NCI-H2107 treated with DMSO at 0.1 percent for 48 hours (cell line): ENCODE results near the gene SP5.
"Not testable (repeated sequence)": the region's sequence is repeated elsewhere in the genome, so short reads cannot be mapped to it uniquely, and the experiment has no call there.

Experiments used
- DNase-seq: peaks from one replicate; lab custom pipeline; 2025; ENCODE audit not compliant: unreplicated experiment; lab: John Stamatoyannopoulos, UW

Gene SP5

GRCh38 chr2:170715062-170715931, at the start of gene SP5:
SP5 (plus strand) TSS chr2:170715337; CDS start chr2:170715513, 176 bp downstream.
- DNase-seq = no peak

DNA sequence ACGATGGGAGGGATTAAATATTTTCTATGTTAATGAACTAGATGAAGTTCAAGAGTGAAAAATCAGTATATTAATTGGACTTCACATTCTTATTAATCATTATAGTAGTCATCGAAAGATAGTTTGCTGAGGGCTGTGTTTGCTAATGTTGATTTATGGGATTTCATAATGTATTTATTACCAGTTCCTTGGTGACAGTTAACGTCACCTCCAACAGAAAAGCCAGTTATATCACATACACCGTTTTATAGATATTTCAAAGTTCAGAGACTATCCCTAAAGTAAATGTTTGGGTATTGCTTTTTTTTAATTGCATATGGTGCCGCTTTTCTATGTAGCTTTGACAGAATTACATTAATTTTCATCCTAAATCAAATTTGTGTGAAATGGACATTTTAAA, 49.4 kb upstream of the SP5 start:
- DNase-seq = no peak

DNA sequence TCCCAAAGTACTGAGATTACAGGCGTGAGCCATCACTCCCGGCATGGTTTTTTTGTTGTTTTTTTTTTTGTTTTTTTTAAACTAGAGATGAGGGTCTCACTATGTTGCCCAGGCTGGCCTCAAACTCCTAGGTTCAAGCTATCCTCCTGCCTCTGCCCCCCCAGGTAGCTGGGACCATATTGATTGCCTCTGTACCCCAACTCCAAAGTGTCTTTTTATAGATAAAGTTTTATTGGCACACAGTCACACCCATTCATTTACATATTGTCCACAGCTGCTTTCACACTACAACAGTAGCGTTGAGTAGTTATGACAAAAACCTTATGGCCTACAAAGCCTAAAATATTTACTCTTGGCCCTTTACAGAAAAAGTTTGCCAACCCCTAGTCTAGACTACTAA, 45.2 kb upstream of the SP5 start:
- no peak for DNase-seq

DNA sequence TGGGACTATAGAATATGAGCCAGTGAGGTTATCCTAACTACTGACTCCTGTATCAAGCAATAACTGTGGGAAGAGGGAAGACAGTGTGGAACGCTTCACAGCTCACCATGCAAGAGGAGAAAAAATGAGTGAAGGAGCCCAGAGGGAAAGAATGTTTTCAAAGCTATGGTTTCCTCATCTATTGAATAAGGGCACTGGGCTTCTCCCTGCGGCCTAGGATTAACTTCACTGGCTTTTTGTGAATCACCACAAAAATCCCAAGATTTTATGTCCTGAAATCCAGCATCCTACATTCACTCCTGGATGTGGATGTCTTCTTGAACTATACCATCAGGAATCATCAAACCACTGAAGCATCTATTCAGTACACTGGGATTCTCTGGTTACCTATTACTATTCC, 44.5 kb upstream of the SP5 start:
- no peak for DNase-seq

GRCh38 chr2:170671079-170671478, 44.1 kb upstream of the SP5 start:
- no peak for DNase-seq

DNA sequence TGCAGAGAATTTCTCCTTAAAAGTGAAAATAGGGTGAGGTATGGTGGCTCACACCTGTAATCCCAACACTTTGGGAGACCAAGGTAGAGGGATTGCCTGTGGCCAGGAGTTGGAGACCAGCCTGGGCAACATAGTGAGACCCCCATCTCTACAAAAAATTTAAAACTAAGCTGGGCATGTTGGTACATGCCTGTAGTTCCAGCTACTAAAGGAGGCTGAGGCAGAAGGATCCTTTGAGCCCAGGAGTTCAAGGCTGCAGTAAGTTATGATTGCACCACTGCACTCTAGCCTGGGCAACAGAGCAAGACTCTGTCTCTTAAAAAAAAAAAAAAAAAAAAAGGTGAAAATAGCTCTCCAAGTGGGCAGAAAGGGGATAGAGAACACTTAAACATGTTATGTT, 40.9 kb upstream of the SP5 start:
- DNase-seq = not testable (repeated sequence)

DNA sequence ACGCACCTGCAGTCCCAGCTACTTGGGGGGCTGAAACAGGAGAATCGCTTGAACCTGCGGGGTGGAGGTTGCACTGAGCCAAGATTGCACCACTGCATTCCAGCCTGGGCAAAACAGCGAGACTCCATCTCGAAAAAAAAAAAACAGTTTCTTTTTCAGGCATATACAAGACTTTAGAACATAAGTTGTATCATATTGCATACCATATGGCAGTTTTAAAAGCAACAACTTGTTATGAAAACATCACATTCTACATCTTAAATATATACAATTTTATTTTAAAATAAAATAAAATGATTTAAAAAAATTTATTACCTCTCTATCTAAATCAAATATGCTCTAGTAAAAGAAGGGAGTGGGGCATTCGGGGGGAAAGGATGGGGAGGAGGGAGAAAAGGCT, 39.4 kb upstream of the SP5 start:
- no peak for DNase-seq

DNA sequence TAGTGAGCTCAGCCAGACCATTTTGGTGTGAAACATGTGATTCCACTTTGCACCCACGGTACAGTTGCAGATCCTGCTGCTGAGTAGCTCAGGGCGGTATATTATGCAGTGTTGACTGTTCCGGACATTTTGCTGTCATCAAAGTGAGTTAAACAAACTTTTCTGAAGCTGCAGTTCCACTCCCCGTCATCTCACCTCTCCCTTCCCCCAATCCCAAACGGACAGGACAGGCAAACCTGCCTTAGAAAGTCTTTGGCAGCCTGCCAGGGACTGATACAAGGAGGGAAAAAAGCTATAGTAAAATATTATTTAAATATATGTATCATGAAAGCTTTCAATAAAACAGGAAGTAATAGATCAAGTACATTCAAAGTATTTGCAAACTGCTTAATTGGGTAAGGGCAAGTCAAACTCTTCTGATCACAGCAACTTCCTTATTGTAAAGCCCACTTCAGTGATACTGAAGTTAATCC, 35.5 kb upstream of the SP5 start:
- DNase-seq = no peak

DNA sequence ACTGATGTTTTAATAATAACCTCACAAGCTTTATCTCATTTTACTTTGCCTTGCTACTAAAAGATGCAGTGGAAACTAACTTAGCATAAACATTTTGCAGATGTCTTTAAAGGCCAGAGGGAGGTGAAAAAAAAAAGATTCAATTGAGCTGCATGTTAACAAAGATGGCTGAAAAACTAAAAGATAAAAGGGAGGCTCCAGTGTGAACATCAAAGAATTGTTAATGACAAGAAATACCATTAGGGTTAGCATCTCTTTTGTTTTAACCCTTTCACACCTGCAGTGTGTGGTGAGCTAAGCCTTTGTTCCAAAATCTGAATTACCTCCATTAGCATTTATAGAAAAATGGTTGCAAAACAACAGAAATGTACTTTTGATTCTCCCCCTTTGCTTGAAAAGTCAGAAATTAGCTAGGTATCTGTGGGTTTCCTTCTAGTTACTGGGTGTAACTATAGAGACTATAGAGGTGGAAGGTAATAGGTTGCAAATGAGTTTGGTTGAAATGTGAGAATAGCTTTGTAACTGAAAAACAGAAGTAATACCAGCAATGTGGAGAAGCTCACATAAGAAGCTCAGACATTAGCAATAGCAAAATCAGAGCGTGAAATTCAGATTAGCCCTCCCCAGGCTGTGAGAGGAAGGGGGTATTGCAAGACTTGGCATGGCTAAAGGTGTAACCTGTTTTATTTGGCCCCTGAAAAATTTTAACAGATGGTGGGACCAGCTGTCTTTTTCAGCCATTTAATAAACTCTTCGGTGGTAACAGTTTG, 34.8 kb upstream of the SP5 start:
- DNase-seq = no peak

GRCh38 chr2:170681311-170681710, 33.8 kb upstream of the SP5 start:
- DNase-seq = no peak

DNA sequence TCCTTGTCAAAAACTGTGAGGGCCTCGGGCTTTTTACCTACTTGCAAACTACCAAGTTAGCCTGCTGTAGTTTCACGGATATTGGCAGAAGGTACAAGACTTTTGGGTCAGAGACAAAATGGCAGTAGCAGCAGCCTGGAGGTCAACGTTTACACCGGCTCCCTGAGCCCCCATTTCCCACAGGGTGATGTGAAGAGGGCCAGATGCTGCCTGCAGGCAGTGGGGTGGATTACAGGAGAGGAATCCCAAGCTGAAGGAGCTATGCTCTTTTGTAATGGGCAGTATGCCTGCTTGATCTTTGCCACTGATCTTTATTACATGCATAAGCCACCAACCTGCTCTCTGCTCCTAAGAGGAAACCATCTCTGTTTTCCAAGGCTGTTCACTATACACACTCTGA, 29.5 kb upstream of the SP5 start:
- no peak for DNase-seq

GRCh38 chr2:170689481-170689880, 25.7 kb upstream of the SP5 start:
- no peak for DNase-seq

- DNase-seq = no peak
Measured at GRCh38 chr2:170690640-170691039, 24.5 kb upstream of the SP5 start.

GRCh38 chr2:170694316-170694715, 20.8 kb upstream of the SP5 start:
- no peak for DNase-seq

DNA sequence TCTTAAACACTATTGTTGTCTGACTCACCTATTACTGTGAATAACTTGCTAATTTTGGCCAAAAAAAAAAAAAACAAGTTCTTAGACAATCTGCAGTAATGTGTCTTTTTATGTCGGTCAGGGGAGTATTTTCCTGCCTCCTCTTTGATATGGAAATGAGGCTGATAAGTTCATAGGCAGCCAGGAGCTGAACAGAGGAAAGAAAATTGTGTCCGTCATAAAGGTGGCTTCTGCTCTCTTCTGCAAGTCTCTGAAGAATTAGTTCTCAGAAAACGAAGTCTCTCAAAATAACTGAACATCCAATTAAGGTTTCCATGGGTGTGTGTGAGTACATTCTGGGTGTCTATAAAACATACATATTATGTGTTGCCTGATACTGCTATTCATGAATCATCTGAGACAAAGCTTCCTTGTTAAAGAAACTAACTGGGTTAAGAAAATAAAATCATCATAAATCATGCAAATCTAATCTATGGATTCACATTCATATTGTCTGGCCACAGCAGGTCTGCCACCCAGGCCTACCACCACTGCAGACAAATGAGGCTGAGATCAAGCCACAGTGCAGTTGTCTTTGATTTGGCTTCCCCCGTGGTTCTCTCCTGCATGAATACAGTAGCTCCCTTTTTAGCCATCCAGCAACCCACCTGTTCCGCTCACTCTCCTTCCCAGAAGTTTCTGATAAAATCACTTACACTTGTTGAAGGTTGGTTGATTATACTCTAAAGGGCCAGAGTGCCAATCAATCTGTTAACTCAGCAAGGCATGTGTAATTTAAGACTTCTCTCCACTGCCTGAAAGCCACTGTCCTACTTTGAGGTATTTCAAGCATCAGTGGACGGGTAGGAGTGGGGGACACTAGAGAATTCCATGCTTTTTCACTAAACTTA, 19.4 kb upstream of the SP5 start:
- DNase-seq = no peak

DNA sequence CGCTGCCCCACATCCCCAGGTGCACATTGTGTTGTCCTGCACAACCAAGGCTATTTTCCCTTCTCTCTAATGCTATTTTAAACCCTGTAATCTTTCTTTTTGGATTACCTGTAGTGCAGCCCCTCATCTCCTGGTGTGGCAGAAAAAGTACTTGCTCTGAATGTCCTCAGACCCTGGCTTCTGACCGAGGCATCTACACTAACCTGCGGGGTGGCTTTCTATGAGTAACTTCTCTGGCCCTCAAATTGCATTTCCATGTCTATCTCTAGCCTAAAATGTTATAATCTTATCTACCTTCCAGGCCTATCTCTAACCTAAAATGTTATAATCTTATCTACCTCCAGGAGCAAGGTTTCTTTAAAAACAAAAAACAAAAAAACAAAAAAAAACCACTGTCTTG, 18.2 kb upstream of the SP5 start:
- DNase-seq = no peak

- DNase-seq = no peak
Measured at GRCh38 chr2:170701011-170701410, 14.1 kb upstream of the SP5 start.

DNA sequence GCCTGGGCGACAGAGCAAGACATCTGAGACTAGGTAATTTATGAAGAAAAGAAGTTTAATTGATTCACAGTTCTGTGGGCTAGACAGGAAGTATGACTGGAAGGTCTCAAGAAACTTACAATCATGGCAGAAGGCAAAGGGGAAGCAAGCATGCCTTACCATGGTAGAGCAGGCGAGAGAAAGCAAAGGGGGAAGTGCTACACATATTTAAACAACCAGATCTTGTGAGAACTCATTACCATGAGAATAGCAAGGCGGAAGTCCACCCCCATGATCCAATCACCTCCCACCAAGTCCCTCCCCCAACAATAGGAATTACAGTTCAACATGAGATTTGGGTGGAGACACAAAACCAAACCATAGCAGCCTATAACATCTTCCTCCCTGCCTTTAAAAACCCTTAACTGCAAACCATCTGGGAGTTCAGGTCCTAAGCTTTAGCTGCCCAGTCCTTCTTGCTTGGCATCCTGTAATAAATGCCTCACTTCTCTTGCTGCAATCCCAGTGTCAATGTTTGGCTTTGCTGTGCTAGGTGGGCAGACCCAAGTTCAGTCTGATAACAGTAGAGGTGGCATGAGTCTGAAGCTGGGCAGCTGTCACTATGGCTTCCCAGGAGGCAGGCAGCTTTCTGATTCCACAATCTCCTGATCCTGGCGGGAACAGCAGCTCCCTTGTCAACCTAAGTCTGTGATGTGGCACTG, 11.2 kb upstream of the SP5 start:
- no peak for DNase-seq

GRCh38 chr2:170707821-170708795, 7.0 kb upstream of the SP5 start:
- DNase-seq = no peak

DNA sequence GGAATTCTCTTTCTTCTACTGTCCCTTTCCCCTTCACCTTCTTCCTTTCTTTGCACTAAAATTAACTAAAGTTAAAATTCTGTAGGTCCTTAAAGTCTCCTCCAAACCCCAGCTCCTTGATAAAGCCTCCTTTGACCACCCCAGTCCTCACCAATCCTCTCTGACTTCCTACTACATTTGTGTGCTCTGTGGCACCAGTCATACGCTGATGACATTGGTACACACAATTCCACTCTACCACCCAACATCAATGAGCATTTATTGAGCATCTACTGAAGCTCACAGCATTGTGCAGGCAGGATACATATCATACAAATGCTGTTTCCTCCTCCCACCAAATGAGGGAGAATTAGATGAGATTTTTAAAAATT, 4.5 kb upstream of the SP5 start:
- DNase-seq = no peak
